K562 (cell line): Measurements from ENCODE around the gene SGSH. TPM values are rescaled to one million over a fixed set of nuclear protein-coding genes. Genes with fewer than 3 reads are reported as not detected.

Experiments used
- AFF1 ChIP-seq, 2 experiments: fragments of 450-650 bp; IDR thresholded peaks; 2 replicates each; pipeline ENCODE4 v1.6.1; 2018; ENCODE audit warnings: mild to moderate bottlenecking in 2 of 2, low read depth in 1 of 2; ENCODE audit not compliant: partially characterized antibody in 2 of 2
- CAMTA2 ChIP-seq: fragments of 250-450 bp; sonication (Bioruptor Pico); conservative IDR thresholded peaks from 2 replicates; pipeline ENCODE4 v1.5.1; 2022
- CXXC5 ChIP-seq: fragments of 250-450 bp; sonication (Bioruptor Pico); IDR thresholded peaks from 2 replicates; pipeline ENCODE4 v1.8.0; 2022; ENCODE audit warnings: inconsistent platforms, mild to moderate bottlenecking, moderate library complexity
- E2F8 ChIP-seq: fragments of 450-650 bp; IDR thresholded peaks from 2 replicates; pipeline ENCODE4 v1.7.1; 2018; ENCODE audit warnings: mild to moderate bottlenecking, low read depth; ENCODE audit not compliant: partially characterized antibody
- EP300 ChIP-seq: IDR thresholded peaks from 2 replicates; pipeline ENCODE4 v1.6.1; 2012; ENCODE audit warnings: low read length, improper control_type of control experiment
- ETV5 ChIP-seq: sonication (generic); formaldehyde crosslinking; IDR thresholded peaks from 2 replicates; pipeline ENCODE4 v1.4.0; 2020; ENCODE audit warnings: low read depth, mild to moderate bottlenecking, missing genetic modification reagents
- EZH2 ChIP-seq: IDR thresholded peaks from 2 replicates; pipeline ENCODE4 v1.6.1; 2012; ENCODE audit warnings: low read depth, mild to moderate bottlenecking, inconsistent platforms, low read length, borderline replicate concordance
- GABPA ChIP-seq: fragments of 200-800 bp; sonication (Bioruptor generic); conservative IDR thresholded peaks from 2 replicates; pipeline ENCODE4 v1.6.1; 2016; ENCODE audit warnings: low read depth, missing genetic modification characterization, missing compliant biosample characterization
- HDAC8 ChIP-seq: fragments of 450-650 bp; IDR thresholded peaks from 2 replicates; pipeline ENCODE4 v1.6.1; 2016; ENCODE audit warnings: mild to moderate bottlenecking, missing genetic modification characterization, moderate library complexity, missing compliant biosample characterization
- HEY1 ChIP-seq: fragments of 250-450 bp; sonication (Bioruptor Pico); IDR thresholded peaks from 2 replicates; pipeline ENCODE4 v1.5.0; 2020; ENCODE audit warnings: mild to moderate bottlenecking, moderate library complexity, borderline replicate concordance
- HOXB6 ChIP-seq: fragments of 250-450 bp; sonication (Bioruptor Pico); IDR thresholded peaks from 2 replicates; pipeline ENCODE4 v1.5.1; 2022; ENCODE audit warnings: mild to moderate bottlenecking, borderline replicate concordance
- NFATC3 ChIP-seq: fragments of 450-650 bp; IDR thresholded peaks from 2 replicates; pipeline ENCODE4 v1.6.1; 2017; ENCODE audit warnings: mild to moderate bottlenecking
- PRDM10 ChIP-seq: fragments of 450-650 bp; IDR thresholded peaks from 2 replicates; pipeline ENCODE4 v1.6.1; 2018; ENCODE audit not compliant: partially characterized antibody
- SMAD3 ChIP-seq: fragments of 450-650 bp; formaldehyde crosslinking; conservative IDR thresholded peaks from 2 replicates; pipeline ENCODE4 v1.4.0; 2020; ENCODE audit warnings: mild to moderate bottlenecking
- ZNF224 ChIP-seq: sonication (generic); formaldehyde crosslinking; IDR thresholded peaks from 2 replicates; pipeline ENCODE4 v1.8.0; 2022; ENCODE audit warnings: mild to moderate bottlenecking, missing genetic modification reagents
- ZNF507 ChIP-seq: conservative IDR thresholded peaks from 2 replicates; pipeline ENCODE4 v1.6.1; 2017; ENCODE audit warnings: missing genetic modification characterization, missing compliant biosample characterization
- ZNF717 ChIP-seq: fragments of 250-450 bp; sonication (Bioruptor Pico); IDR thresholded peaks from 2 replicates; pipeline ENCODE4 v1.5.0; 2021
- polyA plus RNA-seq, 8 experiments: library from polyadenylated mRNA; depleted of rRNA in 4 of 8; stranded (reverse) in 5 of 8; unstranded in 3 of 8; fragments of >200 nt; fragmentation: Nextera tagmentation in 2 of 8; fragmentation: Illumina TruSeq in 1 of 8; extraction: Ambion mirVana in 2 of 8; extraction: Trizol in 1 of 8; gene quantifications; 2 replicates each; pipeline versions ENCODE4 v1.2.1 to v1.2.3, GENCODE V29; 2011 to 2014; ENCODE audit warnings: inconsistent platforms in 1 of 8, missing spikeins in 1 of 8
- total RNA-seq, 7 experiments: library from RNA; depleted of rRNA in 6 of 7; stranded (reverse); fragments of >200 nt in 6 of 7; fragmentation: Illumina TruSeq in 2 of 7; extraction: Trizol in 2 of 7; gene quantifications; 2 replicates each; pipeline versions ENCODE4 v1.2.1 to v1.2.3, GENCODE V29; 2011 to 2021; ENCODE audit warnings: low replicate concordance in 1 of 7
- TF ChIP-seq, protein P1 (sequence below): fragments of 450-650 bp; IDR thresholded peaks from 2 replicates; pipeline ENCODE4 v1.6.1; 2016; ENCODE audit warnings: missing biosample characterization, missing genetic modification characterization

Gene SGSH
- total and polyA plus RNA-seq, 9 of the 15 experiments (the other 6 are each of a cell fraction or from before 2014, with no cell fraction given), result 0.25 to 15.7 (median 4.9) TPM

DNA sequence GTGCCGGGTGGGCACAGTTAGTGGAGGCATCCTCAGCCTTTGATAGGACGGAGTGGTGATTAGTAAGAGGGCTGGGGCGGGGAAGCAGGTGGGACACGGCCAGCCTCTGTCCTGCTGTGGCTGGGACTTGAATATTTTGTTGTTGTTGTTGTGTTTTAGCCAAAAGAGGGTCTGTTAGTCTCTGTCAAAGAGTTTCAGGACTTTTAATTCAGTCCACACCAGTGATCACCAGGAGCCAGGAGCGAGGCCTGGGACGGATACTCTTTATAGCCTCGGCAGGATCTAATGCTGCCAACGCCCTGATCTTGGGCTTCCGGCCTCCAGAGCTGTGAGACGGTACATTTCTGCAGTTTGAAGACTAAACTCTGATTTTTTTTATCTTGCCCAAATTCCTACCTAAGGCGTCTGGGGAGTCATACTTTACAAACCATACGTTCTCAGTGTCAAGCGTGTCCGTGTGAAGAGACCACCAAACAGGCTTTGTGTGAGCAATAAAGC is 37.6 kb upstream of the SGSH start (continued):
- TF ChIP-seq ETV5 (CRISPR knock-in tag), result 0 out of 2 replicates have a peak, but pooled peaks have one; percentile 22
- TF ChIP-seq CAMTA2 (CRISPR knock-in tag), result no peak
- TF ChIP-seq NFATC3, result no peak
- no peak for TF ChIP-seq EZH2
- no peak for TF ChIP-seq EP300
- TF ChIP-seq ZNF717 (CRISPR knock-in tag), result no peak
- TF ChIP-seq HOXB6 (CRISPR knock-in tag), result no peak
- TF ChIP-seq PRDM10, result no peak
- TF ChIP-seq ZNF507 (tag), result no peak
- TF ChIP-seq ZNF224 (CRISPR knock-in tag), result no peak
- no peak for TF ChIP-seq E2F8
- no peak for TF ChIP-seq AFF1 (IDR thresholded peaks at IDR 0.05; ENCODE audit: low read depth in 1 of 2, partially characterized antibody in 2 of 2)
- TF ChIP-seq, protein P1, sequence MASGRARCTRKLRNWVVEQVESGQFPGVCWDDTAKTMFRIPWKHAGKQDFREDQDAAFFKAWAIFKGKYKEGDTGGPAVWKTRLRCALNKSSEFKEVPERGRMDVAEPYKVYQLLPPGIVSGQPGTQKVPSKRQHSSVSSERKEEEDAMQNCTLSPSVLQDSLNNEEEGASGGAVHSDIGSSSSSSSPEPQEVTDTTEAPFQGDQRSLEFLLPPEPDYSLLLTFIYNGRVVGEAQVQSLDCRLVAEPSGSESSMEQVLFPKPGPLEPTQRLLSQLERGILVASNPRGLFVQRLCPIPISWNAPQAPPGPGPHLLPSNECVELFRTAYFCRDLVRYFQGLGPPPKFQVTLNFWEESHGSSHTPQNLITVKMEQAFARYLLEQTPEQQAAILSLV, result no peak
- TF ChIP-seq HDAC8 (tag), result no peak
- TF ChIP-seq GABPA (tag), result no peak
- peak; percentile 45 for TF ChIP-seq CXXC5 (CRISPR knock-in tag)
- TF ChIP-seq HEY1 (CRISPR knock-in tag), result no peak
- TF ChIP-seq SMAD3, result no peak
